ENCODE measurements around the gene SMIM10. TPM values are rescaled to one million over a fixed set of nuclear protein-coding genes. Genes with fewer than 3 reads are reported as not detected.

Gene SMIM10
- total RNA-seq, 3 donors from 2014 or later (not counting 1 experiment from before 2014, with no cell fraction given), result 0.16 TPM; not detected in 2

DNA sequence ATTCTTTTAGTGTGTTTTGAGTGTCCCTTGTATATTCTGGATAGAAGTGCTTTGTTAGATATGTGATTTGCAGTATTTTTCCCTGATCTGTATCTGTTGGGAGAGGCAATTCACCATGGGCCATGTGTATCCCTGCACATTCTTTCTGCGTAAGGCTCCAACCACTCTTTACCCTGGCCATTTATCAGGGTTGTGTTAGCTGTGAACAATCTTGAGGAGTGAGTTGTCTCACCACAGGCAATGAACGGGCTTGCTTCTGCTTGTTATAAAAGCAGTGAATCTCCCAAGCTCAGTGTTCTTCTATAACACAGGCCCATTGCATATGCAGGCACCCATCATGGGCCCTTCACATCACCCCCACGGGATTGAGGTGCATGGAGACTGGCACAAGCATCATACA, 18.9 kb upstream of the SMIM10 start:
- H3K4me3 Mint-ChIP-seq, result no peak overlapping the region
- H3K27ac ChIP-seq (ENCODE audit: low read length), result no peak overlapping the region
- 72% methylated on average over 2 of the region's 3 CpGs for WGBS (ENCODE audit: insufficient coverage)

DNA sequence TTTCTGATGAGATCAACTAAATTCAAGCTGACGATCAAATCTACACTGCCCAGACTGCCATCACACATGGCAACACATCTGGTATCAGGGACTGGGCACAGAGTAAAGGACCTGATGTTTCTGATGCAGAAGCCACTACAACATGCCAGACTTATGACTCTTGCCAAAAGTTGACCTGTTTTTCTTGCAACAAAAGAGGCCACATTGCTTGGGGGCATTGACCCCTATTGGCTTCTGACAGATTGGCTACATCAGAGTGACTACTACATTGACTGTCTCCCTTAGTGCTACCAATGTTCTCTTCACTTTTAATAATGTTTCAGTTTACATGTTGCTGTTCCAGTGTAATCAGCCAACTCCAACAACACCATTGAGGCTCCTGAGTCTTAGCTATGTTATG, 15.3 kb upstream of the SMIM10 start:
- Mint-ChIP-seq H3K27ac (no peak overlapping the region), H3K4me3 (no peak overlapping the region), H3K36me3 (no peaks in the 10 kb centered on the region), H3K9me3 (no peaks in the 10 kb centered on the region), H3K27me3 (ENCODE audit: low read depth in 2 of 2) (peaks cover 10 to 39% of the 10 kb centered on the region in 2 donors), H3K4me1 (no peaks in the 10 kb centered on the region)
- Histone ChIP-seq H3K36me3 (ENCODE audit: control insufficient read depth, insufficient read depth, low read length) (no peaks in the 10 kb centered on the region), H3K4me3 (ENCODE audit: low read length) (no peak overlapping the region), H3K4me1 (ENCODE audit: control insufficient read depth, insufficient read depth, low read length) (no peaks in the 10 kb centered on the region), H3K27ac (ENCODE audit: low read length) (no peak overlapping the region), H3K9me3 (ENCODE audit: control insufficient read depth, insufficient read depth, low read length) (no peaks in the 10 kb centered on the region), H3K27me3 (ENCODE audit: control insufficient read depth, insufficient read depth, low read length) (no peaks in the 10 kb centered on the region)
- 100% methylated on average over 1 of the region's 1 CpG for whole genome bisulfite sequencing (ENCODE audit: insufficient coverage)
- intact Hi-C loops (cut with micrococcal nuclease), result no loop called here
- no peak for DNase-seq
- TF ChIP-seq, protein P1, sequence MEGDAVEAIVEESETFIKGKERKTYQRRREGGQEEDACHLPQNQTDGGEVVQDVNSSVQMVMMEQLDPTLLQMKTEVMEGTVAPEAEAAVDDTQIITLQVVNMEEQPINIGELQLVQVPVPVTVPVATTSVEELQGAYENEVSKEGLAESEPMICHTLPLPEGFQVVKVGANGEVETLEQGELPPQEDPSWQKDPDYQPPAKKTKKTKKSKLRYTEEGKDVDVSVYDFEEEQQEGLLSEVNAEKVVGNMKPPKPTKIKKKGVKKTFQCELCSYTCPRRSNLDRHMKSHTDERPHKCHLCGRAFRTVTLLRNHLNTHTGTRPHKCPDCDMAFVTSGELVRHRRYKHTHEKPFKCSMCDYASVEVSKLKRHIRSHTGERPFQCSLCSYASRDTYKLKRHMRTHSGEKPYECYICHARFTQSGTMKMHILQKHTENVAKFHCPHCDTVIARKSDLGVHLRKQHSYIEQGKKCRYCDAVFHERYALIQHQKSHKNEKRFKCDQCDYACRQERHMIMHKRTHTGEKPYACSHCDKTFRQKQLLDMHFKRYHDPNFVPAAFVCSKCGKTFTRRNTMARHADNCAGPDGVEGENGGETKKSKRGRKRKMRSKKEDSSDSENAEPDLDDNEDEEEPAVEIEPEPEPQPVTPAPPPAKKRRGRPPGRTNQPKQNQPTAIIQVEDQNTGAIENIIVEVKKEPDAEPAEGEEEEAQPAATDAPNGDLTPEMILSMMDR (IDR thresholded peaks at IDR 0.05), result no peak
- no peak for ATAC-seq

More for the DNA sequence above, 18.9 kb upstream of the SMIM10 start:
- no peaks in the 10 kb centered on the region for H3K4me1 ChIP-seq (ENCODE audit: control insufficient read depth, insufficient read depth, low read length)
- no peaks in the 10 kb centered on the region for H3K27me3 ChIP-seq (ENCODE audit: control insufficient read depth, insufficient read depth, low read length)
- Mint-ChIP-seq H3K9me3 (no peaks in the 10 kb centered on the region), H3K27me3 (ENCODE audit: low read depth in 2 of 2) (peaks cover 6 to 14% of the 10 kb centered on the region in 2 donors), H3K4me1 (no peaks in the 10 kb centered on the region), H3K36me3 (no peaks in the 10 kb centered on the region), H3K27ac (no peak overlapping the region)
- no peak overlapping the region for H3K4me3 ChIP-seq (ENCODE audit: low read length)
- TF ChIP-seq, protein P1 (IDR thresholded peaks at IDR 0.05), result no peak
- H3K36me3 ChIP-seq (ENCODE audit: control insufficient read depth, insufficient read depth, low read length), result no peaks in the 10 kb centered on the region
- no peaks in the 10 kb centered on the region for H3K9me3 ChIP-seq (ENCODE audit: control insufficient read depth, insufficient read depth, low read length)
- intact Hi-C loops (cut with micrococcal nuclease), result no loop called here
- DNase-seq, result no peak
- ATAC-seq, result no peak

DNA sequence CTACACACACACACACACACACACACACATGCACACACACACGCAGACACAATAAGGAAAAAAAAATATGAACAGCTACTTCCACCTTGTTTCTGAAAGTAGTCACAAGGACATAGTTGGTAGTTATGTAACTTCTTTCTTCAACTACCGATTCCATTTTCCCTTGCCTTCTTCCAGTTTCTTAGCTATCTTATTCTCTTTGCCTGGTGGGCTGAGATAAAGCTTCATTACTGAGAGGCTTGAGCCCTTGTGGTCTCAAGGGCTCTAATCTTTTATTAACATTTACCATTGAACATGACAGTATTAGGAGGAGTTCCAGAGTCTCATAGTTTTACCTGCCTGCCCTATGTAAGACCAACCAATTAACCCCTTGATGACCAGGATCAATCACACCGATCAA, 8.9 kb upstream of the SMIM10 start:
- intact Hi-C loops (cut with micrococcal nuclease), result no loop called here
- no peaks in the 10 kb centered on the region for H3K4me1 Mint-ChIP-seq
- no peaks in the 10 kb centered on the region for H3K9me3 ChIP-seq (ENCODE audit: control insufficient read depth, insufficient read depth, low read length)
- H3K4me3 ChIP-seq (ENCODE audit: low read length), result no peak overlapping the region
- ATAC-seq (no peak), DNase-seq (no peak)
- H3K27me3 ChIP-seq (ENCODE audit: control insufficient read depth, insufficient read depth, low read length), result no peaks in the 10 kb centered on the region
- H3K36me3 ChIP-seq (ENCODE audit: control insufficient read depth, insufficient read depth, low read length), result no peaks in the 10 kb centered on the region
- H3K4me3 Mint-ChIP-seq, result no peak overlapping the region
- H3K27ac Mint-ChIP-seq, result no peak overlapping the region
- H3K9me3 Mint-ChIP-seq, result no peaks in the 10 kb centered on the region
- H3K4me1 ChIP-seq (ENCODE audit: control insufficient read depth, insufficient read depth, low read length), result no peaks in the 10 kb centered on the region
- TF ChIP-seq, protein P1 (IDR thresholded peaks at IDR 0.05), result no peak
- no peak overlapping the region for H3K27ac ChIP-seq (ENCODE audit: low read length)
- no CpG with 5 or more reads among the region's 3 CpGs for WGBS (ENCODE audit: insufficient coverage)
- H3K36me3 Mint-ChIP-seq, result no peaks in the 10 kb centered on the region
- H3K27me3 Mint-ChIP-seq (ENCODE audit: low read depth in 2 of 2), result peaks cover 11 to 46% of the 10 kb centered on the region in 2 donors

DNA sequence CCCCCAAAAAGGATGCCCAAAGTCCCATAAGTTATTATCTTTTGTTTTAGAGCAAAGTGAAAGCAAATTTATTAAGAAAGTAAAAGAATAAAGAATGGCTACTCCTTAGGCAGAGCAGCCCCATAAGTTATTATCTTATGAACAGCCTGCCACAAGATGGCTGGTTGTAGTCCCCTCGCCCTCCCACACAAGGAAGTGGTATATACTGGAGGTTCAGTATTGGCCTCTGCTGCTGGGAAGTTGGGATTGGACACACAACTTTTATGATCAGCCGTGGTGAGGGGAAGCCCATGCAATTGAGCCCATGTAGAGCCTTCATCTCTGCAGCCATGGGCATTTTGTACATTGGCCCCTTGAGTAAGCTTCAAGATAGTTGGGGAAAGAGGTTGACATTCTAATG, 8.0 kb upstream of the SMIM10 start:
- intact Hi-C loops (cut with micrococcal nuclease), result no loop called here
- H3K27ac Mint-ChIP-seq, result no peak overlapping the region
- TF ChIP-seq, protein P1 (IDR thresholded peaks at IDR 0.05), result no peak
- Histone ChIP-seq H3K4me1 (ENCODE audit: control insufficient read depth, insufficient read depth, low read length) (no peaks in the 10 kb centered on the region), H3K27ac (ENCODE audit: low read length) (no peak overlapping the region), H3K27me3 (ENCODE audit: control insufficient read depth, insufficient read depth, low read length) (no peaks in the 10 kb centered on the region), H3K9me3 (ENCODE audit: control insufficient read depth, insufficient read depth, low read length) (no peaks in the 10 kb centered on the region), H3K36me3 (ENCODE audit: control insufficient read depth, insufficient read depth, low read length) (no peaks in the 10 kb centered on the region), H3K4me3 (ENCODE audit: low read length) (no peak overlapping the region)
- ATAC-seq (no peak), DNase-seq (no peak)
- no peaks in the 10 kb centered on the region for H3K9me3 Mint-ChIP-seq
- H3K4me1 Mint-ChIP-seq, result no peaks in the 10 kb centered on the region
- 100% methylated on average over 1 of the region's 2 CpGs for WGBS (ENCODE audit: insufficient coverage)
- no peak overlapping the region for H3K4me3 Mint-ChIP-seq
- H3K36me3 Mint-ChIP-seq, result no peaks in the 10 kb centered on the region
- peaks cover 11 to 46% of the 10 kb centered on the region in 2 donors for H3K27me3 Mint-ChIP-seq (ENCODE audit: low read depth in 2 of 2)

All from natural killer cell (primary cell).